Stimulated activated CD4-positive, alpha-beta T cell treated with anti-CD3 and anti-CD28 coated beads, Interleukin-4, amount 100 ng/mL, for 4 hours (primary cell): ENCODE measurements around the gene SMOC1.

Experiments used
- DNase-seq, 2 experiments: peaks; one replicate each; pipeline ENCODE4 v3.0.0-alpha.2; 2020

SMOC1 gene, protein sequence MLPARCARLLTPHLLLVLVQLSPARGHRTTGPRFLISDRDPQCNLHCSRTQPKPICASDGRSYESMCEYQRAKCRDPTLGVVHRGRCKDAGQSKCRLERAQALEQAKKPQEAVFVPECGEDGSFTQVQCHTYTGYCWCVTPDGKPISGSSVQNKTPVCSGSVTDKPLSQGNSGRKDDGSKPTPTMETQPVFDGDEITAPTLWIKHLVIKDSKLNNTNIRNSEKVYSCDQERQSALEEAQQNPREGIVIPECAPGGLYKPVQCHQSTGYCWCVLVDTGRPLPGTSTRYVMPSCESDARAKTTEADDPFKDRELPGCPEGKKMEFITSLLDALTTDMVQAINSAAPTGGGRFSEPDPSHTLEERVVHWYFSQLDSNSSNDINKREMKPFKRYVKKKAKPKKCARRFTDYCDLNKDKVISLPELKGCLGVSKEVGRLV

DNA sequence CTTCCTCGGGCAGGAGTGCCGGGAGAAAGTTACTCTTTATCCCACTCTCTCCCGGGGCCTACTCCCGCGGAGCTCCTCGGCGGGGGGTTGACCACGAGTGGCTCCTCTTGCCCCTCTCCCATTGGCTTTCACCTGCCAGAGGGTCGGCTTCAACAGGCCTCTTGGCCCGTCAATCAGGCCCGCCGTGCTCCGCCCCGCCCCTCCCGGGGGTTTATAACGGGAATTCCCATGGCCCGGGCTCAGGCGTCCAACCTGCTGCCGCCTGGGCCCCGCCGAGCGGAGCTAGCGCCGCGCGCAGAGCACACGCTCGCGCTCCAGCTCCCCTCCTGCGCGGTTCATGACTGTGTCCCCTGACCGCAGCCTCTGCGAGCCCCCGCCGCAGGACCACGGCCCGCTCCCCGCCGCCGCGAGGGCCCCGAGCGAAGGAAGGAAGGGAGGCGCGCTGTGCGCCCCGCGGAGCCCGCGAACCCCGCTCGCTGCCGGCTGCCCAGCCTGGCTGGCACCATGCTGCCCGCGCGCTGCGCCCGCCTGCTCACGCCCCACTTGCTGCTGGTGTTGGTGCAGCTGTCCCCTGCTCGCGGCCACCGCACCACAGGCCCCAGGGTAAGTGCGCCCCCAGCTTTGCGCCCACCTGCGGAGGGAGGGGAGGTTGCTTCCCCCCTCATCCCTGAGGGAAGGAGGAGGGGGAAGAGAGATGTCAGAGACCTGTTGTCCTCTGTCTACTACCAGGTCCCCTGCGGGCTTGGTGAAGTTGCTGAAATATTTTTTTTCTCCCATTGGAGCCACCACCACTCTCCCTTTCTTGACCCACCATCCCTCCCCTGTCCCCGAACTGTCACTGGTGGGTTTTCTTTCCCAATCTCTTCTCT is at the start of gene SMOC1:
SMOC1 (plus strand) TSS at position 242 of the 869 bp plus-strand sequence; CDS start at position 505, 263 bp downstream.
- DNase-seq, result peak in 1 of 2 experiments; percentile 10

- no peak for DNase-seq
Measured at GRCh38 chr14:69838881-69839416, 40.3 kb upstream of the SMOC1 start.

- DNase-seq, result no peak
Measured at GRCh38 chr14:69839661-69840060, 39.6 kb upstream of the SMOC1 start.

- DNase-seq, result no peak
Measured at GRCh38 chr14:69841656-69842055, 37.6 kb upstream of the SMOC1 start.

DNA sequence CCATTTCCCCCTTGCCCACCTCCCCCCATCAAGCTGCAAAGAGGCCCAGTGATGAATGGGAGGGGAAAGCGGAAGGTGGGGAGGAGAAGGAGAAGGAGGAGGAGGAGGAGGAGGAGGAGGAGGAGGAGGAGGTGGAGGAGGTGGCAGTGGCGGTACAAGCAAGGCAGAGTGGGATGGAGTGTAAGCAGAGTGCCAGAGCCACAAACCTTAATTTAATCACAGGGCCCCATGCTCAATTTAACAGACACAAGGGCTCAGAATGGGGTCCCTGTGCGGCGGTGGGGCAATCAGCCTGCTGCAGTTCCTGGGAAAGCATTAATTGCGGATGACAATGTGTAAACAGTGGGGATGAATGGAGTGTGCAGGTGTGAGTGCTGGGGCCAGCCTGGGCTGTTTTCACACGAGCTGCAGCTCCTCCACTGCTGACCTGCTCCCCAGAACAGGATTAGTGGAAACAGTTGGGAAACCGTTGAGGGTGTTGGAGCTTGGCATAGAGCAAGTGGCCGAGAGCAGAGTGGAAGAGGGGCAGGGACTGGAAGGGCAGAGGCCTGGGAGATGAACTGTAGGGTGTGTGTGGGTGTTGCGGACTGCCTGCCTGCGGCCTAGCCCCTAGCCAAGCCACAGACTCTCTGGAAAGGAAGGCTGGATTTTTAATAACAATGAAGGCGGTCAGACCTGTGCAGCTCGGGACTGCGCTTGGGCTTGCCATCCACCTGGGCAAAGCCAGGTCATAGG is 36.4 kb upstream of the SMOC1 start:
- DNase-seq, result no peak

DNA sequence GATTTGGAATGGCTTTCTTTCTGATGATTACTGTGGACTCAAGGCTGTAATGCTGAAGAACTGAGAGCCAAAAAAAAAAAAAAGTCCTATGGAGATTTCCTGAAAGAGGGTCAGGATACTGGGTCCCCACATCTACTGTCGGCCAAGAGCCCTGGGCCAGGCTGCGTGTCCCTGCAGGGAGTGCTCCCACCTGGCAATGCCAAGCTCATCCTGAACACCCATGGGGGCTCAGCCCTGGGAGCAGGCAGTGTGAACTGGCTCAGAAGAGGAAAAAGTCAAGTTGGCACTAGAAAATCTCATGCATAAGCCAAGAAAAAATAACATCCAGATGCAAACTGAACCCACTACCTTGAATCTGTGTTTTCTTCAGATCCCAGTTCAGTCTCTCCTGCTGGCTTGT is 35.0 kb upstream of the SMOC1 start:
- DNase-seq, result no peak

DNA sequence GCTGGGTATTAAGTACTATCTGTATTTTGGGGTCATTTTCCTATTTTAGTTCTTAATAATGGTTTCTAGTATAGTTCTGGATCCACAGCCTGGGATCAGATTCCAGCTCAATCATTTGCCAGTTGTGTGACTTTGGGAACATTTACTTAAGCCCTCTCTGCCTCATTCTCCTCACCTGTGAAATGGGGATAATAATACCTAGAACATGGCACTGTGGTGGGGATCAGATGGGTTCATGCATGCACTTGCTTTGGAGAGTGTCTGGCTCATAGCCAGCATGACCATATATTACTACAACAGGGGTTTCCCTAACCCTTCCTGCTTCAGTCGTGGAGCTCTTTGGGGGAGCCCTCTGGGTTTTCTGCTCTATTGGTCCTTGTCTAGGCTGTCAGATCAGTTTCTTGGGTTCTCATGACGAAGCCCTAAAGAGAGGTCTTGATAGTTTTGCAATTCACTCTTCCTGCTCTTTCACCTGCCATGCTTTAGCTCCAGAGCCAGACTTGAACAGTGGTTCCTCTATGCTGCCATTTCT is 34.1 kb upstream of the SMOC1 start:
- DNase-seq, result no peak

- DNase-seq, result no peak
Measured at GRCh38 chr14:69845787-69846186, 33.4 kb upstream of the SMOC1 start.

- no peak for DNase-seq
Measured at GRCh38 chr14:69848156-69848555, 31.1 kb upstream of the SMOC1 start.

GRCh38 chr14:69848903-69849391 is 30.3 kb upstream of the SMOC1 start:
- DNase-seq, result no peak

GRCh38 chr14:69850086-69850735 is 29.0 kb upstream of the SMOC1 start:
- DNase-seq, result no peak

GRCh38 chr14:69850736-69851112 is 28.5 kb upstream of the SMOC1 start:
- no peak for DNase-seq

GRCh38 chr14:69852531-69853321 is 26.5 kb upstream of the SMOC1 start:
- no peak for DNase-seq

DNA sequence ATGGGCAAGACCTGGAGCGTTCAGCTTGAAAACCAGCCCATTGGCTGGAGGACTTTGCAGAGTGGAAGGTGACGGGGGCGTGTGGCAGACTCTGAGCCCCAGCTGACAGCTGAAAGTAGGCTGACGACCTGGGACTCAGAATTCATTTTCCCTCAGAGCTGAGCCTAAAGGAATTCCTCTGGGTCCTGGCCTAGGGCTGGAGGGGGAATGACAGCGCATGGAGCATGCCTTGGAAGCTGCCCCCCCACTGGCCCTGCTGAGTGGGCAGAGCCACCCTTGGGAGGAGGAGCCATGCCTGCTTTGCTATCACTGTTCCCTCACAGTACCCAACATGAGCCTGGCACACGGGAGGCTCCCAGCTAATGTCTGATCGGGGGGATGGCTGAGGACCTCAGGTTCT is 25.4 kb upstream of the SMOC1 start:
- no peak for DNase-seq

- no peak for DNase-seq
Measured at GRCh38 chr14:69854598-69854997, 24.6 kb upstream of the SMOC1 start.

GRCh38 chr14:69855180-69855832 is 23.9 kb upstream of the SMOC1 start:
- DNase-seq, result no peak

DNA sequence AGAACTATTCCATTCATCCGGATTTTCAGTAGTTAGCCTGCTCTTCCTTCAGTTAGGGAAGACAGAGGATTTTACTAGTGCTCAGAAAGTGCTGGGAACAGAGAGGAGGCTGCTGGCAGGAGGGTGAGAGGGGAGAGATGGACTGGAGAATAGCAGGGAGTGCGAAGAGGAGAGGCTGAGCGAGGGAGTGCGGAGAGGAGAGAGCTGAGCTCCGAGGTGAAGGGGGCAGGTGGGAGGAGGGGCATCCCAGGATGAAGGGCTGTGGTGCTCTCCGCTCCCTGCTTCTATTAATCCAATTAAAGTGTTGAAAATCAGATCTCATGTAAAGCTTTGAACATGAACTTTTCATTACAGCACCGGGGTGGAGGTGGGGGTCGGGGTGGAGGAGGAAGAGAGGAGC is 20.4 kb upstream of the SMOC1 start:
- DNase-seq, result no peak

DNA sequence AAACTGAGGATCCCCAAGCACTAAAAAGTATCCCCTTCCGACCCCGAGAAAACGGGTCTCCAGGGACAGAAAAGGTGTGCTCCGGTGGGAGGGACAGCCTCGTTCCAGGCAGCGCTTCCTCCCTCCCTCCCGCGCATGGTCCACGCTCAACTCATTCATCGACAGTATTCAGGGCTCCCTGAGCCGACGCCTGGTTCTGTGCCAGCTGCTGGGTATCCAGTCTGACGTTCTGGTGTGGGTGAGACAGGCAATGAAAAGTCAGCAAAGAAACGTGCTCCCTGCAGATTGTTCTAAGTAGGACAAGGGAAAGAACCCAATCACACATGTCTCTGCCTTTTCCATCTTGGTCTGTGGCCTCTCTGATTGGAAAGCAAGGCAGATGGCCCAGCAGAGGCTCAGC is 19.6 kb upstream of the SMOC1 start:
- no peak for DNase-seq

GRCh38 chr14:69860221-69860620 is 19.0 kb upstream of the SMOC1 start:
- no peak for DNase-seq

DNA sequence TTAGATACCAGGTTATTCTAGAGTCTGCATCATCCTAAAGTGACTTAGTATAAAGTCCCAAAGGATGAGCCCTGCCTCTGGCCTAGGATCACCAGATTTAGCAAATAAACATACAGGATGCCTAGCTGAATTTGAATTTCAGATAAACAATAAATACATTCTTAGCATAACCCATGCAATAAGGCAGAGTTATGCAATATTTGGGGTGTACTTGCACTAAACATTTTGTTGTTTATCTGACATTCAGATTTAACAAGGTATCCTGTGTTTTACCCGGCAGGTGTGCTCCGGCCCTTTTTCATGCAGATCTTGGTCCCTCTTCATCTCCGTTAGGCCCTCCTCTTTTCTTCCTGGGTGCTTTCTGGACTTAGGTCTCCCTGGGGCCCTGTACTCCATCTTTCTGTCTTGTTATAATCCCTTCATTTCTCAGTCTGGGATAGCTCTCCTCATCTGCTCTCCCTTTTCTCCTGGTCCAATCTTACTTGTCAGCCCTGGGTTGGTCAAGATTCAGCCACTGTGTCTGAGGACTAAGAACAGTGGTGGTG is 18.1 kb upstream of the SMOC1 start:
- no peak for DNase-seq
